Measurements from ENCODE around the gene GTPBP6.

GTPBP6 gene

GRCh38 chrX:302975-303374, 15.6 kb downstream of the GTPBP6 start:
- no peak overlapping the region for H3K4me3 ChIP-seq (ENCODE audit: low read depth, low read length)
- no peak for DNase-seq (ENCODE audit: low read depth)
- TF ChIP-seq CTCF (IDR thresholded peaks at IDR 0.05; ENCODE audit: control insufficient read depth, extremely low read depth, insufficient read depth): no peak

GRCh38 chrX:300334-300733, 18.3 kb downstream of the GTPBP6 start:
- DNase-seq (ENCODE audit: low read depth): no peak
- no peak for TF ChIP-seq CTCF (IDR thresholded peaks at IDR 0.05; ENCODE audit: control insufficient read depth, extremely low read depth, insufficient read depth)
- no peak overlapping the region for H3K4me3 ChIP-seq (ENCODE audit: low read depth, low read length)

- no peak overlapping the region for H3K4me3 ChIP-seq (ENCODE audit: low read depth, low read length)
- DNase-seq (ENCODE audit: low read depth): no peak
- TF ChIP-seq CTCF (IDR thresholded peaks at IDR 0.05; ENCODE audit: control insufficient read depth, extremely low read depth, insufficient read depth): no peak
Observed at GRCh38 chrX:298993-299392, 19.6 kb downstream of the GTPBP6 start.

GRCh38 chrX:295136-295535, 23.5 kb downstream of the GTPBP6 start:
- no peak for DNase-seq (ENCODE audit: low read depth)
- no peak overlapping the region for H3K4me3 ChIP-seq (ENCODE audit: low read depth, low read length)
- no peak for TF ChIP-seq CTCF (IDR thresholded peaks at IDR 0.05; ENCODE audit: control insufficient read depth, extremely low read depth, insufficient read depth)

- DNase-seq (ENCODE audit: low read depth): no peak
- no peak overlapping the region for H3K4me3 ChIP-seq (ENCODE audit: low read depth, low read length)
- no peak for TF ChIP-seq CTCF (IDR thresholded peaks at IDR 0.05; ENCODE audit: control insufficient read depth, extremely low read depth, insufficient read depth)
Observed at GRCh38 chrX:292900-293897, 25.4 kb downstream of the GTPBP6 start.

GRCh38 chrX:291411-291901, 27.1 kb downstream of the GTPBP6 start:
- no peak for DNase-seq (ENCODE audit: low read depth)
- TF ChIP-seq CTCF (IDR thresholded peaks at IDR 0.05; ENCODE audit: control insufficient read depth, extremely low read depth, insufficient read depth): no peak

More at GRCh38 chrX:291411-291901, 27.1 kb downstream of the GTPBP6 start:
- no peak overlapping the region for H3K4me3 ChIP-seq (ENCODE audit: low read depth, low read length)

Data from LNCaP clone FGC (cell line).